ENCODE results near the gene SCTR.

The SCTR gene

GRCh38 chr2:119552902-119553301, 28.6 kb upstream of the SCTR start:
- Histone ChIP-seq H3K4me1 (ENCODE audit: control insufficient read depth, insufficient read depth, low read depth, low read length) (peaks cover 6% of the 10 kb centered on the region), H3K9ac (ENCODE audit: low read length) (no peak overlapping the region), H3K9me3 (ENCODE audit: control insufficient read depth, low read length) (no peaks in the 10 kb centered on the region), H3K36me3 (ENCODE audit: control insufficient read depth in 1 of 2, insufficient read depth in 2 of 2, low read depth in 1 of 2, low read length in 2 of 2) (no peaks in the 10 kb centered on the region), H2BK12ac (ENCODE audit: low read length in 2 of 2) (no peak overlapping the region), H3K27me3 (ENCODE audit: control insufficient read depth in 1 of 2, insufficient read depth in 1 of 2, low read length in 2 of 2) (peaks cover 0 to 13% of the 10 kb centered on the region in 2 experiments), H3K27ac (ENCODE audit: low read length, poor library complexity, severe bottlenecking) (no peak overlapping the region), H3K4me3 (ENCODE audit: insufficient read depth in 1 of 2, low read depth in 1 of 2, low read length in 2 of 2) (no peak overlapping the region), H3K23ac (ENCODE audit: low read length in 2 of 2) (no peak overlapping the region), H2BK120ac (ENCODE audit: low read depth, low read length) (no peak overlapping the region), H3K4ac (ENCODE audit: low read depth in 1 of 2, low read length in 2 of 2) (no peak overlapping the region), H2AK5ac (ENCODE audit: low read length, severe bottlenecking) (no peak overlapping the region), H3K79me1 (replicated peaks; ENCODE audit: low read length, poor library complexity, severe bottlenecking) (no peaks in the 10 kb centered on the region), H4K8ac (ENCODE audit: low read length) (no peak overlapping the region), H2AFZ (ENCODE audit: low read depth, low read length) (no peak overlapping the region), H3K4me2 (ENCODE audit: low read length, poor library complexity, severe bottlenecking) (no peak overlapping the region), H4K91ac (ENCODE audit: low read length) (no peak overlapping the region), H2BK15ac (ENCODE audit: low read depth, poor library complexity, severe bottlenecking) (no peak overlapping the region), H2BK5ac (ENCODE audit: low read depth, low read length, poor library complexity, severe bottlenecking) (no peak overlapping the region), H3K18ac (ENCODE audit: low read depth in 1 of 2, low read length in 2 of 2) (no peak overlapping the region), H3K14ac (ENCODE audit: low read length in 2 of 2) (no peak overlapping the region)
- DNase-seq: no peak
- 87% methylated on average over 2 of the region's 3 CpGs for WGBS

GRCh38 chr2:119550856-119551255, 26.6 kb upstream of the SCTR start:
- H3K14ac ChIP-seq (ENCODE audit: low read length in 2 of 2): no peak overlapping the region
- H4K8ac ChIP-seq (ENCODE audit: low read length): no peak overlapping the region
- WGBS: 90% methylated on average over 1 of the region's 1 CpG
- peaks cover 0 to 24% of the 10 kb centered on the region in 2 experiments for H3K27me3 ChIP-seq (ENCODE audit: control insufficient read depth in 1 of 2, insufficient read depth in 1 of 2, low read length in 2 of 2)
- no peak overlapping the region for H2BK15ac ChIP-seq (ENCODE audit: low read depth, poor library complexity, severe bottlenecking)
- H4K91ac ChIP-seq (ENCODE audit: low read length): no peak overlapping the region
- no peak overlapping the region for H3K4ac ChIP-seq (ENCODE audit: low read depth in 1 of 2, low read length in 2 of 2)
- DNase-seq: no peak
- peaks cover 9% of the 10 kb centered on the region for H3K4me1 ChIP-seq (ENCODE audit: control insufficient read depth, insufficient read depth, low read depth, low read length)
- H3K9ac ChIP-seq (ENCODE audit: low read length): no peak overlapping the region
- no peaks in the 10 kb centered on the region for H3K9me3 ChIP-seq (ENCODE audit: control insufficient read depth, low read length)
- no peak overlapping the region for H3K27ac ChIP-seq (ENCODE audit: low read length, poor library complexity, severe bottlenecking)
- no peak overlapping the region for H2BK12ac ChIP-seq (ENCODE audit: low read length in 2 of 2)
- H2AFZ ChIP-seq (ENCODE audit: low read depth, low read length): no peak overlapping the region
- H2BK5ac ChIP-seq (ENCODE audit: low read depth, low read length, poor library complexity, severe bottlenecking): no peak overlapping the region
- H2BK120ac ChIP-seq (ENCODE audit: low read depth, low read length): no peak overlapping the region
- no peak overlapping the region for H3K18ac ChIP-seq (ENCODE audit: low read depth in 1 of 2, low read length in 2 of 2)
- no peak overlapping the region for H3K4me3 ChIP-seq (ENCODE audit: insufficient read depth in 1 of 2, low read depth in 1 of 2, low read length in 2 of 2)
- no peak overlapping the region for H3K23ac ChIP-seq (ENCODE audit: low read length in 2 of 2)
- no peaks in the 10 kb centered on the region for H3K79me1 ChIP-seq (replicated peaks; ENCODE audit: low read length, poor library complexity, severe bottlenecking)
- no peak overlapping the region for H2AK5ac ChIP-seq (ENCODE audit: low read length, severe bottlenecking)
- no peak overlapping the region for H3K4me2 ChIP-seq (ENCODE audit: low read length, poor library complexity, severe bottlenecking)
- no peaks in the 10 kb centered on the region for H3K36me3 ChIP-seq (ENCODE audit: control insufficient read depth in 1 of 2, insufficient read depth in 2 of 2, low read depth in 1 of 2, low read length in 2 of 2)

DNA sequence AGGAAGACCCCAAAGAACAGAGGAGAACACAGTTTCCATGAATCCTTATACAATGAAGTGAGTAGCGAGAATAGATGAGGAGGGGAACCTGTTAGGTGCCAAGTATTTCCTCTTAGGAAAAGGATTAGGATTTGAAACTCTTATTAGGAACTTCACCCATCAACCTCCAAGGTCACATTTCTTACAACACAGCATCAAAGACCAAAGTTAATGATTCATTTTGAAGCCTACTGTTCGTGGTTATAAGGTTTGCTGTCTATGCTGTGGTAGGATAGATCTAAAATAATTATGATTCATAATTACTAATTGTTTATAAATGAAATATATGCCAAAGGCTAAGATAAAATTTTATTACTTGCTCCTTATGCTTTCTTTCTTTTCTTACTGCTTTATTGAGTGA, 26.1 kb upstream of the SCTR start:
- Histone ChIP-seq H3K4me1 (ENCODE audit: control insufficient read depth, insufficient read depth, low read depth, low read length) (peaks cover 10% of the 10 kb centered on the region), H4K8ac (ENCODE audit: low read length) (no peak overlapping the region)
- no CpG with 5 or more reads among the region's 2 CpGs for WGBS

DNA sequence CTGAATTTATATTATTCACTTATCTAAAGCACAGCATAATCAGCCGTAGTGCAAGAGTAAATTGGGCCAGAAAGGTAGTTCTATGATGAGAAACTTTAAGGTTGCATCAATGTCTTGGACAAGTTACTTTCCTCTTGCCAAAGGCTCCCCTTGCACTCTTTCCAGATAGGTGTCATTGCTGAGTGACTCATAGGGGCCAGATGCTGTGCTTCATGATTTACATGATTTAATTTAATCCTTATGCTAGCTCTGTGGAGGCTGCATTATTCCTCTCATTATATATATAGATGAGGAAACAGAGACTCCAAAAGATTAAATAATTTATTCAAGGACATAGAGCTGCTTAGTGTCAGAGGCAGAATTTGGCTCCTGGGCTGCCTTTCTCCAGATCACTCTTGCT, 25.0 kb upstream of the SCTR start:
- 100% methylated on average over 1 of the region's 1 CpG for WGBS
- H4K8ac ChIP-seq (ENCODE audit: low read length): no peak overlapping the region

More for the DNA sequence above, 26.1 kb upstream of the SCTR start:
- no peak overlapping the region for H2AK5ac ChIP-seq (ENCODE audit: low read length, severe bottlenecking)
- H3K27me3 ChIP-seq (ENCODE audit: control insufficient read depth in 1 of 2, insufficient read depth in 1 of 2, low read length in 2 of 2): peaks cover 0 to 29% of the 10 kb centered on the region in 2 experiments
- no peak overlapping the region for H3K9ac ChIP-seq (ENCODE audit: low read length)
- H3K23ac ChIP-seq (ENCODE audit: low read length in 2 of 2): no peak overlapping the region
- no peak overlapping the region for H3K18ac ChIP-seq (ENCODE audit: low read depth in 1 of 2, low read length in 2 of 2)
- no peak overlapping the region for H2BK15ac ChIP-seq (ENCODE audit: low read depth, poor library complexity, severe bottlenecking)
- DNase-seq: no peak
- H3K4ac ChIP-seq (ENCODE audit: low read depth in 1 of 2, low read length in 2 of 2): no peak overlapping the region
- H2BK5ac ChIP-seq (ENCODE audit: low read depth, low read length, poor library complexity, severe bottlenecking): no peak overlapping the region
- no peak overlapping the region for H3K4me3 ChIP-seq (ENCODE audit: insufficient read depth in 1 of 2, low read depth in 1 of 2, low read length in 2 of 2)
- no peak overlapping the region for H2BK120ac ChIP-seq (ENCODE audit: low read depth, low read length)
- no peak overlapping the region for H4K91ac ChIP-seq (ENCODE audit: low read length)
- no peaks in the 10 kb centered on the region for H3K9me3 ChIP-seq (ENCODE audit: control insufficient read depth, low read length)
- no peaks in the 10 kb centered on the region for H3K36me3 ChIP-seq (ENCODE audit: control insufficient read depth in 1 of 2, insufficient read depth in 2 of 2, low read depth in 1 of 2, low read length in 2 of 2)
- H3K4me2 ChIP-seq (ENCODE audit: low read length, poor library complexity, severe bottlenecking): no peak overlapping the region
- no peak overlapping the region for H2AFZ ChIP-seq (ENCODE audit: low read depth, low read length)
- no peak overlapping the region for H3K14ac ChIP-seq (ENCODE audit: low read length in 2 of 2)
- H3K27ac ChIP-seq (ENCODE audit: low read length, poor library complexity, severe bottlenecking): no peak overlapping the region
- no peaks in the 10 kb centered on the region for H3K79me1 ChIP-seq (replicated peaks; ENCODE audit: low read length, poor library complexity, severe bottlenecking)
- no peak overlapping the region for H2BK12ac ChIP-seq (ENCODE audit: low read length in 2 of 2)

More for the DNA sequence above, 25.0 kb upstream of the SCTR start:
- H2AFZ ChIP-seq (ENCODE audit: low read depth, low read length): no peak overlapping the region
- no peak overlapping the region for H2BK15ac ChIP-seq (ENCODE audit: low read depth, poor library complexity, severe bottlenecking)
- H3K23ac ChIP-seq (ENCODE audit: low read length in 2 of 2): no peak overlapping the region
- H3K4me2 ChIP-seq (ENCODE audit: low read length, poor library complexity, severe bottlenecking): no peak overlapping the region
- H3K79me1 ChIP-seq (replicated peaks; ENCODE audit: low read length, poor library complexity, severe bottlenecking): no peaks in the 10 kb centered on the region
- H2BK12ac ChIP-seq (ENCODE audit: low read length in 2 of 2): no peak overlapping the region
- peaks cover 15% of the 10 kb centered on the region for H3K4me1 ChIP-seq (ENCODE audit: control insufficient read depth, insufficient read depth, low read depth, low read length)
- no peaks in the 10 kb centered on the region for H3K9me3 ChIP-seq (ENCODE audit: control insufficient read depth, low read length)
- H2BK5ac ChIP-seq (ENCODE audit: low read depth, low read length, poor library complexity, severe bottlenecking): no peak overlapping the region
- no peak overlapping the region for H3K27ac ChIP-seq (ENCODE audit: low read length, poor library complexity, severe bottlenecking)
- no peak overlapping the region for H3K4ac ChIP-seq (ENCODE audit: low read depth in 1 of 2, low read length in 2 of 2)
- H3K27me3 ChIP-seq (ENCODE audit: control insufficient read depth in 1 of 2, insufficient read depth in 1 of 2, low read length in 2 of 2): peaks cover 0 to 25% of the 10 kb centered on the region in 2 experiments
- H3K9ac ChIP-seq (ENCODE audit: low read length): no peak overlapping the region
- H3K36me3 ChIP-seq (ENCODE audit: control insufficient read depth in 1 of 2, insufficient read depth in 2 of 2, low read depth in 1 of 2, low read length in 2 of 2): no peaks in the 10 kb centered on the region
- H2AK5ac ChIP-seq (ENCODE audit: low read length, severe bottlenecking): no peak overlapping the region
- no peak for DNase-seq
- H2BK120ac ChIP-seq (ENCODE audit: low read depth, low read length): no peak overlapping the region
- no peak overlapping the region for H3K14ac ChIP-seq (ENCODE audit: low read length in 2 of 2)
- H3K18ac ChIP-seq (ENCODE audit: low read depth in 1 of 2, low read length in 2 of 2): no peak overlapping the region
- no peak overlapping the region for H4K91ac ChIP-seq (ENCODE audit: low read length)
- no peak overlapping the region for H3K4me3 ChIP-seq (ENCODE audit: insufficient read depth in 1 of 2, low read depth in 1 of 2, low read length in 2 of 2)

Measured in mesenchymal stem cell (in vitro differentiated cells and primary cell).